Sigmoid colon (tissue), 4 donors: ENCODE results near the gene SND1.

Experiments
- EP300 ChIP-seq, 4 donors: sonication (generic); formaldehyde crosslinking; IDR thresholded peaks; one replicate each; pipeline ENCODE4 v1.6.1; 2017; ENCODE audit warnings: antibody characterized with exemption in 4 of 4
- POLR2A ChIP-seq, 2 donors: fragments of 450-650 bp; IDR thresholded peaks; one replicate each; pipeline ENCODE4 v1.6.1; 2016; ENCODE audit warnings: antibody characterized with exemption in 2 of 2, mild to moderate bottlenecking in 2 of 2, moderate library complexity in 2 of 2
- TF ChIP-seq, protein P1 (sequence below), 4 experiments: fragments of 450-650 bp in 3 of 4; fragments of 200-600 bp in 1 of 4; IDR thresholded peaks; one replicate each; pipeline ENCODE4 v1.5.1; 2016 to 2019; ENCODE audit warnings: antibody characterized with exemption in 4 of 4, mild to moderate bottlenecking in 3 of 4, moderate library complexity in 2 of 4

DNA sequence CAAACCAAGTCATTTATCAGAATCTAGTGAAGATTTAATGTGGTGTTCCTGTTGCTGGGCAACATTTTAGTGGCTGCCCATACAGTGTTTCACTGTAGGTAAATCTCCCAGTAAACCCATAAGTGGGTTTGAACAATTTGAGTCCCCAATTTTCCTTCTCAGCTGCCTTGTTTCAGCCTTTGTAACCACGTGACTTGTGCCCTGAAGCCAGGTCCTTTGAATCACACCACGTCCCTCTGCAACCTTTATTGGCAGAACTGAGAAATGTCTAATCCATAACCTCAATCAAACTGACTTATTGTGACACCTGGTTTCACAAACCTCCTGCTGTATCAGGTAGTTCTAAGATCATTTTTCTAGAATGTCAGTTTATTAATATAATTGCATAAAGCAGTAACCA is 30.1 kb downstream of the SND1 start:
- TF ChIP-seq, protein P1, sequence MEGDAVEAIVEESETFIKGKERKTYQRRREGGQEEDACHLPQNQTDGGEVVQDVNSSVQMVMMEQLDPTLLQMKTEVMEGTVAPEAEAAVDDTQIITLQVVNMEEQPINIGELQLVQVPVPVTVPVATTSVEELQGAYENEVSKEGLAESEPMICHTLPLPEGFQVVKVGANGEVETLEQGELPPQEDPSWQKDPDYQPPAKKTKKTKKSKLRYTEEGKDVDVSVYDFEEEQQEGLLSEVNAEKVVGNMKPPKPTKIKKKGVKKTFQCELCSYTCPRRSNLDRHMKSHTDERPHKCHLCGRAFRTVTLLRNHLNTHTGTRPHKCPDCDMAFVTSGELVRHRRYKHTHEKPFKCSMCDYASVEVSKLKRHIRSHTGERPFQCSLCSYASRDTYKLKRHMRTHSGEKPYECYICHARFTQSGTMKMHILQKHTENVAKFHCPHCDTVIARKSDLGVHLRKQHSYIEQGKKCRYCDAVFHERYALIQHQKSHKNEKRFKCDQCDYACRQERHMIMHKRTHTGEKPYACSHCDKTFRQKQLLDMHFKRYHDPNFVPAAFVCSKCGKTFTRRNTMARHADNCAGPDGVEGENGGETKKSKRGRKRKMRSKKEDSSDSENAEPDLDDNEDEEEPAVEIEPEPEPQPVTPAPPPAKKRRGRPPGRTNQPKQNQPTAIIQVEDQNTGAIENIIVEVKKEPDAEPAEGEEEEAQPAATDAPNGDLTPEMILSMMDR (IDR thresholded peaks at IDR 0.05) = no peak
- TF ChIP-seq POLR2A (IDR thresholded peaks at IDR 0.05) (no peak), EP300 (IDR thresholded peaks at IDR 0.05) (no peak)
